DOHH2 (cell line): ENCODE measurements around the gene CLTCL1.

Experiments used
- CTCF ChIP-seq: fragments of 200-600 bp; sonication (generic); IDR thresholded peaks from one replicate; pipeline ENCODE4 v1.5.1; 2014; ENCODE audit warnings: antibody characterized with exemption, mild to moderate bottlenecking, low read depth, low read length; ENCODE audit not compliant: poor library complexity, severe bottlenecking
- EZH2phosphoT487 ChIP-seq: fragments of 200-600 bp; sonication (generic); IDR thresholded peaks from 2 replicates; pipeline ENCODE4 v1.6.1; 2017; ENCODE audit warnings: borderline replicate concordance, mild to moderate bottlenecking, antibody characterized with exemption, low read length, moderate library complexity, mixed read lengths

GRCh38 chr22:19317865-19318264 lies 26.3 kb upstream of the CLTCL1 start:
- TF ChIP-seq CTCF (no peak), EZH2phosphoT487 (no peak)
